Stimulated activated CD4-positive, alpha-beta T cell treated with anti-CD3 and anti-CD28 coated beads, Interleukin-4, amount 100 ng/mL, for 4 hours (primary cell): Measurements from ENCODE around the gene PML.
A peak's percentile ranks its signal among the peaks of the same experiment; 100 is the strongest.
"Not testable (repeated sequence)": the region's sequence is repeated elsewhere in the genome, so short reads cannot be mapped to it uniquely, and the experiment has no call there.

Experiments used
- DNase-seq, 2 experiments: peaks; one replicate each; pipeline ENCODE4 v3.0.0-alpha.2; 2020

Gene PML

DNA sequence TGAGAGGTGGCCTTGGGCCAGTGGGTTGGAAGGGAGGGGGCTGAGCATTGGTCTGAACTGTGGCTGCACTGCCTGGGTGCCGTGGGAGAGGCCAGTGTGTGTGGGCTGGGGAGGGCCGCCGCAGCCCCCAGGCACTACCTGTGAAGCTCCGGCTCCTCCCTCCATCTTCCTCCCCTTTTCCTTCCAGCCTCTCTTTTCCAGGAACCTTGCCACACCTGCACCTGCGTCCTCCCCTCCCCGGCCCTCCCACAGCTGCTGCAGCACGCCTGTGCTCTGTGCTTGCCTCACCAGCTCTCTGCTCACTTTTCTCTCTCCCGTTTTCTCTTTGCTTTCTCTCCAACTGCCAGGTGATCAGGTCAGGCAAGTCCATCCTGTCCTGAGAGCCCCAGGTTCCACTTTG is 70.3 kb downstream of the PML start:
- not testable (repeated sequence) for DNase-seq

DNA sequence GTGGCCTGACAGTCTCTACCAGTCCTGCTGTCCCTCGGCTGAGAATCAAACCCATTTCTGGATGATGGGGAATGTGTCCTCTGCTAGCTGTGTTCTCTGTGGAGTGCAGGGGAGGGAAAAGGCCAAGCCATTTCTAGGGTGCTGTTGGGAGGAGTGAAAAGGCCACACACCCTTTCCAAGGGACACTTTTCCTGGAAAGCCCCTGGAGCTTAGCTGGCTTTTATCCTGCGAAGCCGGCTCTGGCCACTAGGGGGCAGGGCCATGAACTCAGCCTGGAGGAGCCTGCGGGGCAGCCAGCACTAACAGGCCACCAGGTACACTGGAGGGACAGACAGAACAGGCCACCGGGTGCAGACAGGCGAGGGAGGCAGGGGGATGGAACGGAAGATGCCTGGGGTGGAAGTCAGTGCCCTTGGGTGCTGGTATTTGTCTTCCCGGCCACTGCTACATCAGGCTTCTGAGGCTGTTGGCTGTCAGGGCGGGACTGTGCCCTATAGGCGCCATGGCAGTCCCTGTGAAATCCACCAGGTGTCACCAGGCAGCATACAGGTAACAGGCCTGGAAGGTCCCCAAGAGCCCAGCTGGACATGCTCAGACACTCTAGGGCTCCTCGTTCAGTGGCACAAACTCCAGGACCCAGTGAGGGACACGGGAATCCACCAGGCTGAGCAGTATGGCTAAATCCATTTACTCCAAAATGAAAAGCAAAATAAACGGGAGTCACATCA is 71.3 kb downstream of the PML start:
- DNase-seq: peak; percentile 32 to 43

DNA sequence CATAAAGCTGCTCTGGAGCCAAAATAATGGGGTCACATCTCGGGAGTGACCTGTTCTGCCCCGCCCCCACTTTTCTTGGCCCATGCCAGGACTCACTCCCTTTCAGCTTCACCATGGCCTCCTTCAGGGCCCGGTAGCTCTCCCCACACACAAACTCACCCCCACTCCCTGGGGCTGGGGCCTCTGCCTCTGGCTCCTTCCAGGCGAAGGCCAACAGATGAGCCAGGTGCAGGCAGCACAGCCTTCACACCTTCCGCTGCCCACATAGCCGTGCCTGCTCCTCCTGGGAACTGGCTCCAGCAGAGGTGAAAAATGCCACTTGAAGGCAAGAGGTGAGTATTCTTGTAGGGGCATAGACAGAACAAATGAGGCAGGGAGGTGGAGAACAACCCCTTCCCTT is 77.1 kb downstream of the PML start:
- DNase-seq: not testable (repeated sequence)

DNA sequence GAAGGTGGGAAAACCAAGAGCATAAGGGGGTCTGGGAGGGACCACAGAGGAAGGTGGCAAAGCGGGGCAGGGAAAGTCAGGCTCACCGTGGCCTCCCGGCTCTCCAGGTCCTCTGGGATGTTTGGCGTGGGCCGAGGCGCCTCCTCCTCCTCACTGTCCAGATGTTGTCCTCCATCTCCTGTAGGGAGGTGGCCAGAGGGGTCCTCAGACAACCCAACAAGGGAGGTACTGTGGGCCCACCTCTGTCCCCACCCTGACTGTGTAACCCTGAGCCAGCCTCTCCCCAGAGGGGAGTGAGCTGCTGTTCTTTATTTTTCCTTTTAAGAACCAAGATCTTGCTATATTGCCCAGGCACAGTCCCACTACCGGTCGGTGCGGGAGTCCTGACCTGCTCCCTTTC is 77.6 kb downstream of the PML start:
- not testable (repeated sequence) for DNase-seq

DNA sequence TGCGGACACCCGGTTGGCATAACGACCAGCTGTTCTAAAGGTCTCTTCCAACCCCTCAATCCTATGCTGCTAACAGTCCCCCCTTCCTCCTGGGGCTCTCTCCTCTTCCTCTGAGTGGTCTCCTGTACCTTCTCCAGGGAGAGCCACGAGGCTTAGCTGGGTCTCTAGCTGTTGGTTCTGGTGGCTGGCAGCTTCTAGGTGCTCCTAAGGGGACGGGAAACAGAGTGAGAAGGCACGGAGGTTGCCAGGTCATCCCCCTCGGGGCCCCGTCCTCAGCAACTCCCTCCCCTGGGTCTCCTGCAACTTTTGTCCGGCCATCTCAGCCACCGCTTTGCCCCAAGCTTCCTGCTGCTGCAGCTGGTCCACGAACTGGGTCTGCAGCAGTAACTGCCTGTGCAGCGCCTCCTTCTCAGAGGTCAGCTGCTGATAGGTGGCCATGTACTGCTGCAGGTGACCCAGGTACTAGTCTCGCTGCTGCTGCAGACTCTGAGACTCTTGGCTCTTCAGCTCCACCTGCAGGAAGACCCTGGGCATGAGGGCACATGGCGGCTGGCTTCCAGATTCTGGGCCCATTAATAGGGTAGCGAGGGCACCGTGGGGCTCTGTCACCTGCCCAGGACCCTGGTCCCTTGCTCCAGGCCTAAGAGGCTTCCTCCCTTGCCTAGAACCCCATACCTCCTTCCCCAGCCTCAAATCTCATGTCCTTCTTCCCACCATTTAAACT is 78.3 kb downstream of the PML start:
- DNase-seq: peak; percentile 19 to 33

DNA sequence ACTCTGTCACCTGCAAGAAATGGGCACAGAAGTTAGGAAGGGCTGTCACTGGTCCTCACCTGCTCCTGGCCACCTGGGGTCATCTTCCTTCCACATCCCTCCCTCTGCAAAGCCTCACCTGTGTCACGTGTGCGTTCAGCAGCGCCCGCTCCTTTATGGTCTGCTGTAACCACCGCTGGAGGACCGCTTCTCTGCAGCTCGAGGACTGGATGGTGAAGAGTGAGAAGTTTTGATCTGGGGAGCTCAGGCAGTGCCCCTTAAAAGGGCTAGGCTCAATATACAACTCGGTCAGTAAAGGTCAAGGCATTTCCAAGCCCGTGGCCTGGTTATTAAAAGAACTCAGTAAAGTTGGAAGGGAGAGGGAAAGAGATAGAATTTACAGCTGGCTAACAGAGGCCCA is 81.3 kb downstream of the PML start:
- DNase-seq: not testable (repeated sequence)

DNA sequence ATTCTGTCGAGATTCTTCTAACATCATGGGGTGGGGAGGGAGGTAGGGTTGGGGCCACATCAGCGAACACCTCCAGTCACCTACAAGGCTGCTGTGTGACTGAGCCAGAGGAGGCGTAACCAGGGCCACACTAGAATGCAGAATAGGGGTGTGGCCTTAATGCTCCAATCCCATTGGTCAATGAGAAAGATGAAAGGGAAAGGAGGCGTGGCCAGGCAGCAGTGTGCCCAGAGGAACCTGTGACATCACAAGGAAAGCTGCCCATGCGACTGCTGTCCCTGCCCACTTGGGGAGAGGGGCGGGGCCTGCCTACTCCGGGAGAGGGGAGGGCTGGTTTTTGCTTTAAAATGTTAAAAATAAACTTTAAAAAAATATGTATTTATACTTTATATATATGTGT is 87.9 kb downstream of the PML start, which contains the start of gene GOLGA6A:
Gene GOLGA6A, minus strand, starts transcription at position 101 of the 400 bp plus-strand sequence. Its CDS starts 41 bp downstream, at position 60.
- DNase-seq: not testable (repeated sequence)

DNA sequence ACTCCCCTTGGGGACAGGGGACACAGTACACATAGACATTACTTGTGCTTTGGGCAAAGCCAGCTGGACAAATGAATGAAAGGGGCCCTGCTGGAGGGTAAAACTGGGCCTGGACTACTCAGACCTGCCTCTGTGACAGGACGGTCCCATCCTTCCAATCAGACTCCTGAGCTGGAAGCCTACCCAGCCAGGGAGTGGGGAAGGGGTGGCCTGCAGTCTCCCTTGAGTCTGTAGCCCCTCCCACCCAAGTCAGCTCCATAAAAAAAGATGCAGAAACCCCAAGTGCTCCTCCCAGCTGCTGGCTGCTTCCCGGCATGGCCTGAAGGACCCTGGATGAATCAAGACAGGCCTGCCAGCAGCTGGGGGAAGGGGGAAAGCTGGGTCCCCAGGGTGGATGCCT is 100.1 kb downstream of the PML start:
- not testable (repeated sequence) for DNase-seq

DNA sequence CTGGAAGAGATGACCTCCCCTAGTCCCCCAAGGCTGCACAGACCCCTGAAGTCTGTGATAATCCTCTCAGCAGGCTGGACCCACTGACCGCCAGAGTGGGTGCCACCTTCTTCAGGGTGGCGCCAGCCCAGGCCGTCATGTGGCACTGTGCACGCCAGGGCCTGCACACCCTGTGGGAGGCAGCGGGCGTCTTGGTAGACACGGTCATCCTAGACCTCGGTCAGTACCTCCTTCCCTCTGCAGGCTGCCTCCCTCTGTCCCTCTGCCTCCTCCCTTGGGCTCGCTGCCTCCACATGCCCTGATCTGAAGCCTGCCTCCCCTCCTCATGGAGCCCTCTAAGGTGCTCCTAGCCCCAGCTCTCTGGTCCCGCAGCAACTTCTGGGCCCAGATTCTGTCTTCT is 101.1 kb downstream of the PML start:
- not testable (repeated sequence) for DNase-seq

DNA sequence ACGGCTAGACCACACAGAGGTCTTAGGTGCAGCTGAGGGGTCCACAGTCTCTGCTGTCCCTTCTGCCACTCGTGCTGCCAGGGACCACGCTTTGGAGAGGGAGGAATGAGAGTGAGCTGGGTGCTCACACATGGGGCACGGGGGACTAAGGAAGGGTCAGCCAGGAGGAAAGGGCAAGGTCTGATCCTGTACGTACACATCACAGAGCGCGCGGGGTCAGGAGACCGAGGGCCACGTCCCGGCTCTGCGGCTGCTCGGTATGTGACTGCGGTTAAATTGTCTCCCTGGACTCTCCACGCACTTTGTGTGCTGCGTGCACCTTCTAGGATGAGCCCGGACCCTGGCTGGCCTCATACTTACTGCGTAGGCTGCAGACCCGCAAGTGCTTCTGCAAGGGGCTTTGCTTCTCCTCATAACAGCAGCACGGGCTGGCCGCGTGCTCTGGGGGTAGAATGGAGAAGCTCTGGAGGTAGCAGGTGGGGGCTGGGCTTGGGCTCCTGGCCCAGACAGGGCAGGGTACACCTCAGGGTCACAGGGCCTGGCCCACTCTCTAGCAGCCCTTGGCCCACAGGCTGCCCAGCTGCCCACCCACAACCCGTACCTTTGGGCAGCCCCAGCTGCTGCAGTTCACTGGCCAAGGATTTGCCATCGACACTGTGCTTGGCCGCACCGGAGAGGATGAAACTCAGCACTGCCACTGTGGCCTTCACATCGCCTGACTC is 102.4 kb downstream of the PML start:
- DNase-seq: not testable (repeated sequence)
